Trophoblast cell (in vitro differentiated cells and primary cell): ENCODE results near the gene SLC35G1.

Experiments
- DNase-seq, 2 donors: peaks; one replicate each; pipeline ENCODE4 v3.0.0-alpha.2; 2016
- H2AFZ ChIP-seq: 2 replicates; pipeline ENCODE4 v1.6.1; 2013; ENCODE audit warnings: low read length, moderate library complexity, mild to moderate bottlenecking; ENCODE audit not compliant: insufficient read depth, poor library complexity
- H2AK5ac ChIP-seq: 2 replicates; pipeline ENCODE4 v1.6.1; 2013; ENCODE audit warnings: mild to moderate bottlenecking, low read length
- H2BK120ac ChIP-seq: 2 replicates; pipeline ENCODE4 v1.6.1; 2013; ENCODE audit warnings: low read length, mild to moderate bottlenecking, moderate library complexity; ENCODE audit not compliant: insufficient read depth, poor library complexity
- H2BK12ac ChIP-seq: 2 replicates; pipeline ENCODE4 v1.6.1; 2013; ENCODE audit warnings: mild to moderate bottlenecking, low read length, moderate library complexity
- H2BK5ac ChIP-seq: 2 replicates; pipeline ENCODE4 v1.6.1; 2013; ENCODE audit warnings: low read length, low read depth, moderate library complexity, mild to moderate bottlenecking; ENCODE audit not compliant: poor library complexity
- H3K14ac ChIP-seq: 2 replicates; pipeline ENCODE4 v1.6.1; 2013; ENCODE audit warnings: mild to moderate bottlenecking, low read length
- H3K18ac ChIP-seq: 2 replicates; pipeline ENCODE4 v1.6.1; 2013; ENCODE audit warnings: mild to moderate bottlenecking, low read length
- H3K23ac ChIP-seq: 2 replicates; pipeline ENCODE4 v1.6.1; 2013; ENCODE audit warnings: low read length
- H3K27ac ChIP-seq: 2 replicates; pipeline ENCODE4 v1.5.1; 2013; ENCODE audit warnings: low read depth, mild to moderate bottlenecking, inconsistent platforms, low read length, moderate library complexity
- H3K27me3 ChIP-seq: 2 replicates; pipeline ENCODE4 v1.6.1; 2013; ENCODE audit warnings: inconsistent platforms, mild to moderate bottlenecking, low read length, moderate library complexity; ENCODE audit not compliant: insufficient read depth
- H3K36me3 ChIP-seq, 2 experiments: 1 replicate in 1 of 2; 2 replicates in 1 of 2; pipeline ENCODE4 v1.6.1; 2013; ENCODE audit warnings: low read length in 2 of 2, mild to moderate bottlenecking in 2 of 2, moderate library complexity in 1 of 2; ENCODE audit not compliant: insufficient read depth in 2 of 2, control insufficient read depth in 1 of 2
- H3K4ac ChIP-seq: 2 replicates; pipeline ENCODE4 v1.6.1; 2013; ENCODE audit warnings: low read depth, mild to moderate bottlenecking, low read length, moderate library complexity
- H3K4me1 ChIP-seq, 2 experiments: 1 replicate in 1 of 2; 2 replicates in 1 of 2; pipeline ENCODE4 v1.6.1; 2013; ENCODE audit warnings: low read length in 2 of 2, mild to moderate bottlenecking in 2 of 2, moderate library complexity in 1 of 2; ENCODE audit not compliant: insufficient read depth in 2 of 2, control insufficient read depth in 1 of 2
- H3K4me2 ChIP-seq: 2 replicates; pipeline ENCODE4 v1.6.1; 2013; ENCODE audit warnings: inconsistent platforms, mild to moderate bottlenecking, low read length, moderate library complexity
- H3K4me3 ChIP-seq: 2 replicates; pipeline ENCODE4 v1.5.1; 2013; ENCODE audit warnings: mild to moderate bottlenecking, low read depth, low read length, inconsistent platforms
- H3K79me1 ChIP-seq: one replicate; pipeline ENCODE4 v1.6.1; 2013; ENCODE audit warnings: low read length
- H3K79me2 ChIP-seq: 2 replicates; pipeline ENCODE4 v1.6.1; 2013; ENCODE audit warnings: low read length, mild to moderate bottlenecking; ENCODE audit not compliant: control insufficient read depth, insufficient read depth, poor library complexity
- H3K9ac ChIP-seq: 2 replicates; pipeline ENCODE4 v1.6.1; 2013; ENCODE audit warnings: mild to moderate bottlenecking, low read length
- H3K9me3 ChIP-seq: 2 replicates; pipeline ENCODE4 v1.6.1; 2013; ENCODE audit warnings: low read depth, mild to moderate bottlenecking, control low read depth, inconsistent platforms, low read length; ENCODE audit not compliant: insufficient read depth
- H4K12ac ChIP-seq: 2 replicates; pipeline ENCODE4 v1.6.1; 2013; ENCODE audit warnings: low read depth, mild to moderate bottlenecking, low read length, moderate library complexity
- H4K8ac ChIP-seq: 2 replicates; pipeline ENCODE4 v1.6.1; 2013; ENCODE audit warnings: low read depth, mild to moderate bottlenecking, low read length, moderate library complexity
- H4K91ac ChIP-seq: one replicate; pipeline ENCODE4 v1.6.1; 2013; ENCODE audit warnings: low read depth, mild to moderate bottlenecking, low read length, moderate library complexity
- WGBS: extraction: QIAGEN DNeasy Blood & Tissue Kit; methylation state at CpG from one replicate; pipeline ENCODE4 v1.1.7; 2013; ENCODE audit warnings: missing lambda C conversion rate; ENCODE audit not compliant: insufficient read length, insufficient coverage; ENCODE audit errors: extremely low coverage; 5-methylcytosine and 5-hydroxymethylcytosine counted together

SLC35G1 gene

GRCh38 chr10:93941606-93942005, 47.8 kb downstream of the SLC35G1 start:
- H3K4me3 ChIP-seq = no peak overlapping the region
- H2AFZ ChIP-seq = no peak overlapping the region
- no peak overlapping the region for H3K23ac ChIP-seq
- H3K27me3 ChIP-seq = no peaks in the 10 kb centered on the region
- H3K9ac ChIP-seq = no peak overlapping the region
- no peaks in the 10 kb centered on the region for H3K9me3 ChIP-seq
- no peaks in the 10 kb centered on the region for H3K36me3 ChIP-seq
- no peaks in the 10 kb centered on the region for H3K79me2 ChIP-seq
- H2BK5ac ChIP-seq = no peak overlapping the region
- H3K4me1 ChIP-seq = no peaks in the 10 kb centered on the region
- H3K4ac ChIP-seq = no peak overlapping the region
- no peak for DNase-seq
- no peak overlapping the region for H2AK5ac ChIP-seq
- H4K91ac ChIP-seq = no peak overlapping the region
- no peak overlapping the region for H3K14ac ChIP-seq
- H4K12ac ChIP-seq = no peak overlapping the region
- H2BK120ac ChIP-seq = no peak overlapping the region
- no CpG with 5 or more reads among the region's 7 CpGs for WGBS
- H3K18ac ChIP-seq = no peak overlapping the region
- no peak overlapping the region for H4K8ac ChIP-seq
- no peak overlapping the region for H2BK12ac ChIP-seq
- H3K4me2 ChIP-seq = no peak overlapping the region
- H3K79me1 ChIP-seq = no peaks in the 10 kb centered on the region
- H3K27ac ChIP-seq = no peak overlapping the region

GRCh38 chr10:93945819-93946218, 52.0 kb downstream of the SLC35G1 start:
- Histone ChIP-seq H2BK12ac (no peak overlapping the region), H3K4me1 (peaks cover 0 to 3% of the 10 kb centered on the region in 2 experiments), H3K36me3 (no peaks in the 10 kb centered on the region), H3K23ac (no peak overlapping the region), H3K4me3 (no peak overlapping the region), H3K27ac (no peak overlapping the region), H3K79me2 (no peaks in the 10 kb centered on the region), H3K4ac (no peak overlapping the region), H3K27me3 (no peaks in the 10 kb centered on the region), H3K4me2 (no peak overlapping the region), H3K18ac (no peak overlapping the region), H3K9ac (no peak overlapping the region), H2BK120ac (no peak overlapping the region), H3K14ac (no peak overlapping the region), H2BK5ac (no peak overlapping the region), H4K8ac (no peak overlapping the region), H2AK5ac (no peak overlapping the region), H4K91ac (no peak overlapping the region), H2AFZ (no peak overlapping the region), H4K12ac (no peak overlapping the region), H3K9me3 (no peaks in the 10 kb centered on the region), H3K79me1 (no peaks in the 10 kb centered on the region)
- no CpG with 5 or more reads among the region's 4 CpGs for WGBS
- DNase-seq = no peak

GRCh38 chr10:93947055-93947454, 53.3 kb downstream of the SLC35G1 start:
- Histone ChIP-seq H3K36me3 (no peaks in the 10 kb centered on the region), H3K79me1 (no peaks in the 10 kb centered on the region), H3K79me2 (no peaks in the 10 kb centered on the region), H3K4ac (no peak overlapping the region), H4K91ac (no peak overlapping the region), H3K9ac (no peak overlapping the region), H2BK12ac (no peak overlapping the region), H3K27ac (no peak overlapping the region), H3K14ac (no peak overlapping the region), H2BK120ac (no peak overlapping the region), H3K4me2 (no peak overlapping the region), H2AFZ (no peak overlapping the region), H3K27me3 (no peaks in the 10 kb centered on the region), H3K4me1 (peaks cover 0 to 3% of the 10 kb centered on the region in 2 experiments), H4K8ac (no peak overlapping the region), H4K12ac (no peak overlapping the region), H2AK5ac (no peak overlapping the region), H2BK5ac (no peak overlapping the region), H3K9me3 (no peaks in the 10 kb centered on the region), H3K4me3 (no peak overlapping the region), H3K23ac (no peak overlapping the region), H3K18ac (no peak overlapping the region)
- WGBS = no CpG with 5 or more reads among the region's 8 CpGs
- no peak for DNase-seq

GRCh38 chr10:93947524-93947923, 53.7 kb downstream of the SLC35G1 start:
- H3K14ac ChIP-seq = no peak overlapping the region
- H4K12ac ChIP-seq = no peak overlapping the region
- no peaks in the 10 kb centered on the region for H3K79me2 ChIP-seq
- H3K4ac ChIP-seq = no peak overlapping the region
- H2AFZ ChIP-seq = no peak overlapping the region
- H3K4me2 ChIP-seq = no peak overlapping the region
- H3K27me3 ChIP-seq = no peaks in the 10 kb centered on the region
- H3K36me3 ChIP-seq = no peaks in the 10 kb centered on the region
- no peak for DNase-seq
- H3K18ac ChIP-seq = no peak overlapping the region
- no peak overlapping the region for H4K8ac ChIP-seq
- peaks cover 0 to 3% of the 10 kb centered on the region in 2 experiments for H3K4me1 ChIP-seq
- no peaks in the 10 kb centered on the region for H3K79me1 ChIP-seq
- H3K4me3 ChIP-seq = no peak overlapping the region
- no peak overlapping the region for H3K23ac ChIP-seq
- H4K91ac ChIP-seq = no peak overlapping the region
- H3K9ac ChIP-seq = no peak overlapping the region
- H3K9me3 ChIP-seq = no peaks in the 10 kb centered on the region
- H2BK120ac ChIP-seq = no peak overlapping the region
- no peak overlapping the region for H3K27ac ChIP-seq
- H2AK5ac ChIP-seq = no peak overlapping the region
- no peak overlapping the region for H2BK12ac ChIP-seq
- H2BK5ac ChIP-seq = no peak overlapping the region
